Activated CD4-positive, CD25-positive, alpha-beta regulatory T cell (primary cell): Measurements from ENCODE around the gene SCN4A.
"Not testable (repeated sequence)": the region's sequence is repeated elsewhere in the genome, so short reads cannot be mapped to it uniquely, and the experiment has no call there.

Experiments used
- DNase-seq, 4 experiments: peaks; one replicate each; lab custom pipeline; 2025; lab: John Stamatoyannopoulos, UW

SCN4A gene

GRCh38 chr17:63934183-63935112, 38.3 kb downstream of the SCN4A start:
- DNase-seq: no peak

GRCh38 chr17:63933598-63933997, 39.1 kb downstream of the SCN4A start:
- no peak for DNase-seq

- DNase-seq: no peak
Measured at GRCh38 chr17:63932721-63933120, 40.0 kb downstream of the SCN4A start.

GRCh38 chr17:63931981-63932561, 40.6 kb downstream of the SCN4A start, which contains the start of gene CD79B:
CD79B (minus strand) TSS chr17:63932331; CDS start chr17:63932261, 70 bp downstream.
- peak in 3 of 4 experiments; percentile 16 to 19 (median 17) for DNase-seq

- peak; percentile 13 to 51 (median 40) for DNase-seq
Measured at GRCh38 chr17:63930951-63931575, 41.7 kb downstream of the SCN4A start.

- DNase-seq: no peak
Measured at GRCh38 chr17:63929860-63930766, 42.6 kb downstream of the SCN4A start.

GRCh38 chr17:63928966-63929695, 43.6 kb downstream of the SCN4A start:
- DNase-seq: no peak

GRCh38 chr17:63928172-63928666, 44.5 kb downstream of the SCN4A start:
- no peak for DNase-seq

- DNase-seq: no peak
Measured at GRCh38 chr17:63927464-63928171, 45.1 kb downstream of the SCN4A start.

GRCh38 chr17:63926164-63926563, 46.6 kb downstream of the SCN4A start:
- no peak for DNase-seq

- no peak for DNase-seq
Measured at GRCh38 chr17:63925615-63926014, 47.1 kb downstream of the SCN4A start.

- not testable (repeated sequence) for DNase-seq
Measured at GRCh38 chr17:63922402-63922801, 50.3 kb downstream of the SCN4A start.

- not testable (repeated sequence) for DNase-seq
Measured at GRCh38 chr17:63920779-63921178, 51.9 kb downstream of the SCN4A start.

- DNase-seq: not testable (repeated sequence)
Measured at GRCh38 chr17:63920050-63920449, 52.7 kb downstream of the SCN4A start.

- peak; percentile 37 to 52 (median 41) for DNase-seq
Measured at GRCh38 chr17:63919311-63919723, 53.4 kb downstream of the SCN4A start.

GRCh38 chr17:63918789-63919305, 53.9 kb downstream of the SCN4A start, which contains the start of gene GH1:
GH1 (minus strand) TSS chr17:63918839; CDS start chr17:63918776, 63 bp downstream.
- DNase-seq: not testable (repeated sequence)

- no peak for DNase-seq
Measured at GRCh38 chr17:63918305-63918704, 54.4 kb downstream of the SCN4A start.

GRCh38 chr17:63917646-63918045, 55.1 kb downstream of the SCN4A start:
- DNase-seq: no peak

GRCh38 chr17:63917206-63917605, 55.5 kb downstream of the SCN4A start:
- DNase-seq: not testable (repeated sequence)
